Esophagus squamous epithelium (tissue), 4 donors: ENCODE results near the gene SLC17A7.

Experiments used
- CTCF ChIP-seq, 6 experiments: fragments of 450-650 bp in 4 of 6; fragments of 200-600 bp in 2 of 6; sonication (generic) in 2 of 6; IDR thresholded peaks; one replicate each; pipeline ENCODE4 v1.5.1; 2016 to 2019; ENCODE audit warnings: antibody characterized with exemption in 6 of 6, mild to moderate bottlenecking in 4 of 6, moderate library complexity in 4 of 6
- POLR2A ChIP-seq, 4 donors: fragments of 450-650 bp; IDR thresholded peaks; one replicate each; pipeline ENCODE4 v1.6.1; 2017; ENCODE audit warnings: antibody characterized with exemption in 4 of 4, mild to moderate bottlenecking in 4 of 4, moderate library complexity in 3 of 4

- TF ChIP-seq CTCF (IDR thresholded peaks at IDR 0.05) (no peak), POLR2A (IDR thresholded peaks at IDR 0.05) (no peak)
These were observed 34.0 kb upstream of the SLC17A7 start for GRCh38 chr19:49475191-49475917.
